GM12878 (cell line): Measurements from ENCODE around the gene KRT73. TPM values are rescaled to one million over a fixed set of nuclear protein-coding genes. Genes with fewer than 3 reads are reported as not detected.

ENCODE experiments used
- ATAC-seq: fragments of 200-7000 bp; cut with Tn5 transposase; 3 replicates; pipeline ENCODE4 v1.9.1; 2020; ENCODE audit warnings: mild to moderate bottlenecking, moderate library complexity
- BruUV-seq: library from RNA; stranded (reverse); fragments of 400-500 nt; replicated peaks from 2 replicates; lab custom pipeline; 2021; lab: Mats Ljungman, UMichigan
- CTCF ChIA-PET: fragments of 300-600 bp; sonication (Branson Sonifier 250); formaldehyde crosslinking; extraction: SDS; loops from one replicate; lab custom pipeline; 2021; ENCODE audit warnings: inconsistent platforms; lab: Yijun Ruan, JAX
- POLR2A ChIA-PET: fragments of 350-600 bp; formaldehyde crosslinking; extraction: SDS; loops from one replicate; lab custom pipeline; 2021; ENCODE audit warnings: inconsistent platforms; lab: Charles Lee
- RAD21 ChIA-PET: fragments of 300-600 bp; sonication (Branson Sonifier 250); formaldehyde crosslinking; loops from one replicate; lab custom pipeline; 2023; ENCODE audit warnings: antibody characterized with exemption; ENCODE audit not compliant: unreplicated experiment; lab: Charles Lee
- SMC1A ChIA-PET: fragments of 300-600 bp; sonication (Branson Sonifier 250); formaldehyde crosslinking; loops from one replicate; lab custom pipeline; 2023; ENCODE audit not compliant: unreplicated experiment, uncharacterized antibody; lab: Charles Lee
- DNase-seq: peaks from one replicate; pipeline ENCODE4 v3.0.0-alpha.2; 2011; ENCODE audit warnings: low read depth, low spot score
- FAIRE-seq: peaks from 3 replicates; lab custom pipeline; 2011; peaks lifted over from hg19 to GRCh38; lab: Jason Lieb, UNC
- H2AFZ ChIP-seq: 2 replicates; pipeline ENCODE4 v1.6.0; 2011; ENCODE audit warnings: low read depth, low read length, control low read depth; ENCODE audit not compliant: control insufficient read depth
- H3K27ac ChIP-seq: 2 replicates; pipeline ENCODE4 v1.5.1; 2011; ENCODE audit warnings: control low read depth; ENCODE audit not compliant: control insufficient read depth, insufficient read depth
- H3K27me3 ChIP-seq, 2 experiments: replicated peaks in 1 of 2; 2 replicates each; pipeline versions ENCODE4 v1.6.0 to v1.6.1; 2011; ENCODE audit warnings: low read length in 1 of 2; ENCODE audit not compliant: control insufficient read depth in 2 of 2, insufficient read depth in 2 of 2
- H3K36me3 ChIP-seq, 2 experiments: 2 replicates each; pipeline ENCODE4 v1.5.1; 2011; ENCODE audit warnings: low read length in 1 of 2; ENCODE audit not compliant: control insufficient read depth in 2 of 2, insufficient read depth in 2 of 2
- H3K4me1 ChIP-seq: 2 replicates; pipeline ENCODE4 v1.6.1; 2011; ENCODE audit warnings: mild to moderate bottlenecking, low read length, moderate library complexity, mixed read lengths; ENCODE audit not compliant: control insufficient read depth, insufficient read depth
- H3K4me2 ChIP-seq: 2 replicates; pipeline ENCODE4 v1.6.0; 2011; ENCODE audit warnings: control low read depth; ENCODE audit not compliant: control insufficient read depth, insufficient read depth
- H3K4me3 ChIP-seq: fragments of 200-600 bp; sonication (generic); 2 replicates; pipeline ENCODE4 v1.5.1; 2016
- H3K79me2 ChIP-seq: 2 replicates; pipeline ENCODE4 v1.6.0; 2011; ENCODE audit warnings: low read length; ENCODE audit not compliant: control insufficient read depth, insufficient read depth
- H3K9ac ChIP-seq: 2 replicates; pipeline ENCODE4 v1.8.0; 2011; ENCODE audit warnings: low read length, control low read depth, mixed read lengths; ENCODE audit not compliant: control insufficient read depth, insufficient read depth
- H3K9me3 ChIP-seq: replicated peaks from 3 replicates; pipeline ENCODE4 v1.5.1; 2011; ENCODE audit warnings: mild to moderate bottlenecking, low read length; ENCODE audit not compliant: control insufficient read depth, insufficient read depth
- H4K20me1 ChIP-seq: 2 replicates; pipeline ENCODE4 v1.6.0; 2011; ENCODE audit not compliant: control insufficient read depth, insufficient read depth
- CBFB ChIP-seq: IDR thresholded peaks from 2 replicates; pipeline ENCODE4 v1.6.1; 2016; ENCODE audit warnings: antibody characterized with exemption, low read depth
- CHD4 ChIP-seq: fragments of 200-600 bp; sonication (generic); IDR thresholded peaks from 2 replicates; pipeline ENCODE4 v1.6.1; 2016; ENCODE audit warnings: mild to moderate bottlenecking
- E2F4 ChIP-seq: IDR thresholded peaks from 2 replicates; pipeline ENCODE4 v1.6.1; 2012; ENCODE audit warnings: low read depth, low read length, improper control_type of control experiment
- EED ChIP-seq: sonication (generic); IDR thresholded peaks from 2 replicates; pipeline ENCODE4 v1.6.1; 2016; ENCODE audit warnings: antibody characterized with exemption, low read depth
- JUND ChIP-seq: IDR thresholded peaks from 2 replicates; pipeline ENCODE4 v1.6.1; 2012; ENCODE audit warnings: low read depth, mild to moderate bottlenecking, low read length, improper control_type of control experiment, moderate library complexity
- MYC ChIP-seq: IDR thresholded peaks from 2 replicates; pipeline ENCODE4 v1.6.1; 2011; ENCODE audit warnings: mild to moderate bottlenecking, low read length, moderate library complexity, inconsistent platforms; ENCODE audit not compliant: insufficient read depth, insufficient replicate concordance, insufficient read length, severe bottlenecking
- NBN ChIP-seq: fragments of 450-650 bp; IDR thresholded peaks from 2 replicates; pipeline ENCODE4 v1.6.1; 2016
- NRF1 ChIP-seq: conservative IDR thresholded peaks from 2 replicates; pipeline ENCODE4 v1.6.1; 2011; ENCODE audit warnings: mild to moderate bottlenecking, low read depth, low read length, improper control_type of control experiment
- PRDM15 ChIP-seq: fragments of 450-650 bp; formaldehyde crosslinking; IDR thresholded peaks from 2 replicates; pipeline ENCODE4 v1.4.0; 2020; ENCODE audit warnings: mild to moderate bottlenecking, moderate library complexity
- RCOR1 ChIP-seq: conservative IDR thresholded peaks from 2 replicates; pipeline ENCODE4 v1.6.1; 2012; ENCODE audit warnings: low read depth, low read length, improper control_type of control experiment
- RELA ChIP-seq: fragments of 450-650 bp; IDR thresholded peaks from 2 replicates; pipeline ENCODE4 v1.8.0; 2014; ENCODE audit warnings: borderline replicate concordance; ENCODE audit not compliant: partially characterized antibody
- RFX5 ChIP-seq: IDR thresholded peaks from 2 replicates; pipeline ENCODE4 v1.6.1; 2011; ENCODE audit warnings: low read depth, low read length, improper control_type of control experiment
- SKIL ChIP-seq: fragments of 450-650 bp; IDR thresholded peaks from 2 replicates; pipeline ENCODE4 v1.6.1; 2017; ENCODE audit warnings: mild to moderate bottlenecking, low read depth, inconsistent platforms; ENCODE audit not compliant: poor library complexity, severe bottlenecking
- ZBTB11 ChIP-seq: fragments of 450-650 bp; formaldehyde crosslinking; IDR thresholded peaks from 2 replicates; pipeline ENCODE4 v1.5.0; 2022; ENCODE audit warnings: mild to moderate bottlenecking, missing genetic modification characterization
- WGBS: methylation state at CpG from one replicate; pipeline ENCODE4 v1.1.6; 2016; ENCODE audit warnings: low lambda C conversion rate; ENCODE audit not compliant: insufficient replicate concordance, insufficient coverage; ENCODE audit errors: missing lambda C conversion rate; 5-methylcytosine and 5-hydroxymethylcytosine counted together
- in situ Hi-C: fragments of 300-500 bp; cut with MboI; formaldehyde crosslinking; loops from 9 replicates; pipeline ENCODE4 v1.14.3; 2018; ENCODE audit warnings: mixed read lengths
- intact Hi-C: fragments of 100-400 bp; cut with micrococcal nuclease; formaldehyde crosslinking; loops from one replicate; pipeline ENCODE4 v1.14.2; 2022; ENCODE audit not compliant: unreplicated experiment
- polyA plus RNA-seq, 11 experiments: library from polyadenylated mRNA; depleted of rRNA in 4 of 11; unstranded in 6 of 11; stranded (reverse) in 5 of 11; fragments of >200 nt; fragmentation: Nextera tagmentation in 4 of 11; fragmentation: Illumina TruSeq in 1 of 11; extraction: Ambion mirVana in 4 of 11; extraction: Trizol in 1 of 11; gene quantifications; 1 replicate in 1 of 11; 2 replicates in 10 of 11; pipeline versions ENCODE4 v1.2.1 to v1.2.3, GENCODE V29; 2011 to 2016; ENCODE audit warnings: inconsistent platforms in 2 of 11, missing spikeins in 2 of 11, low read depth in 1 of 11
- total RNA-seq, 4 experiments: library from RNA; depleted of rRNA in 3 of 4; stranded (reverse); fragments of >200 nt in 3 of 4; fragmentation: Illumina TruSeq in 1 of 4; extraction: Trizol in 1 of 4; gene quantifications; 2 replicates each; pipeline versions ENCODE4 v1.2.1 to v1.2.3, GENCODE V29; 2013 to 2021

KRT73 gene
- total and polyA plus RNA-seq, 10 of the 15 experiments (the other 5 are each of a cell fraction or from before 2014, with no cell fraction given) = not detected

GRCh38 chr12:52568111-52568510, 50.2 kb downstream of the KRT73 start:
- H4K20me1 ChIP-seq = 0 out of 2 replicates have a peak, but pooled peaks cover 2% of the 10 kb centered on the region
- no peaks in the 10 kb centered on the region for H3K4me1 ChIP-seq
- no TSS peak for BruUV-seq
- no peak overlapping the region for H2AFZ ChIP-seq
- no peaks in the 10 kb centered on the region for H3K79me2 ChIP-seq
- no peak overlapping the region for H3K4me3 ChIP-seq
- no peak overlapping the region for H3K27ac ChIP-seq
- intact Hi-C loops = no loop called here
- TF ChIP-seq NBN (no peak), RFX5 (no peak), RELA (no peak), EED (no peak), NRF1 (no peak), RCOR1 (no peak), JUND (no peak), SKIL (no peak), PRDM15 (CRISPR knock-in tag) (no peak), ZBTB11 (CRISPR knock-in tag) (no peak), MYC (no peak), E2F4 (no peak), CBFB (no peak), CHD4 (no peak)
- no peaks in the 10 kb centered on the region for H3K36me3 ChIP-seq
- ATAC-seq = no peak
- H3K27me3 ChIP-seq = peaks cover 5 to 8% of the 10 kb centered on the region in 2 experiments
- no peaks in the 10 kb centered on the region for H3K9me3 ChIP-seq
- H3K9ac ChIP-seq = no peak overlapping the region
- no peak overlapping the region for H3K4me2 ChIP-seq
- no peak for DNase-seq
- no peak for FAIRE-seq
- POLR2A ChIA-PET = no interaction called here
- in situ Hi-C loops = no loop called here
- SMC1A ChIA-PET = interaction anchor here (0.9 kb wide), 1 partner anchor 43 kb away, joined by 3 read pairs; no protein-coding TSS in a partner anchor
- RAD21 ChIA-PET = no interaction called here
- CTCF ChIA-PET = no interaction called here
- 42% methylated on average over 12 of the region's 12 CpGs for WGBS
